Measurements from ENCODE around the gene TMEM123. TPM values are rescaled to one million over a fixed set of nuclear protein-coding genes. Genes with fewer than 3 reads are reported as not detected.

Gene TMEM123
- total and polyA plus RNA-seq, 2 of the 8 experiments (the other 6 are each of a cell fraction or from before 2014, with no cell fraction given): 75.5 to 80.1 TPM

GRCh38 chr11:102346748-102347461 lies 105.7 kb downstream of the TMEM123 start, which contains the start of gene BIRC2 (continued):
- peak; percentile 71 to 78 (median 75) for TF ChIP-seq CTCF (IDR thresholded peaks at IDR 0.05; ENCODE audit: control extremely low read depth in 1 of 3, insufficient read depth in 1 of 3, low read depth in 1 of 3, low read length in 3 of 3)
- TF ChIP-seq FOSL1 (IDR thresholded peaks at IDR 0.05; ENCODE audit: insufficient read depth, low read depth, low read length): no peak
- no peak; the same call in 1 of the 2 replicates for TF ChIP-seq TBP (IDR thresholded peaks at IDR 0.05; ENCODE audit: low read depth, low read length)
- TF ChIP-seq, protein P1, sequence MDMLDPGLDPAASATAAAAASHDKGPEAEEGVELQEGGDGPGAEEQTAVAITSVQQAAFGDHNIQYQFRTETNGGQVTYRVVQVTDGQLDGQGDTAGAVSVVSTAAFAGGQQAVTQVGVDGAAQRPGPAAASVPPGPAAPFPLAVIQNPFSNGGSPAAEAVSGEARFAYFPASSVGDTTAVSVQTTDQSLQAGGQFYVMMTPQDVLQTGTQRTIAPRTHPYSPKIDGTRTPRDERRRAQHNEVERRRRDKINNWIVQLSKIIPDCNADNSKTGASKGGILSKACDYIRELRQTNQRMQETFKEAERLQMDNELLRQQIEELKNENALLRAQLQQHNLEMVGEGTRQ (IDR thresholded peaks at IDR 0.05; ENCODE audit: low read length): peak; percentile 42; the same call in 1 of the 2 replicates
- no peak for TF ChIP-seq SUZ12 (IDR thresholded peaks at IDR 0.05; ENCODE audit: low read length)
- no peak for TF ChIP-seq CHD1 (IDR thresholded peaks at IDR 0.05; ENCODE audit: low read depth, low read length)
- TF ChIP-seq RBBP5 (IDR thresholded peaks at IDR 0.05; ENCODE audit: borderline replicate concordance, low read depth, low read length): no peak
- TF ChIP-seq CHD2 (IDR thresholded peaks at IDR 0.05; ENCODE audit: low read length): no peak; the same call in 1 of the 2 replicates
- TF ChIP-seq GABPA (IDR thresholded peaks at IDR 0.05; ENCODE audit: borderline replicate concordance, insufficient read depth, low read length): no peak
- peak; percentile 62; the same call in 1 of the 2 replicates for TF ChIP-seq JUN (IDR thresholded peaks at IDR 0.05; ENCODE audit: low read depth, low read length)
- TF ChIP-seq HDAC2 (IDR thresholded peaks at IDR 0.05; ENCODE audit: borderline replicate concordance in 1 of 2, low read depth in 2 of 2, low read length in 2 of 2): no peak
- TF ChIP-seq BCL11A (IDR thresholded peaks at IDR 0.05; ENCODE audit: low read depth in 2 of 2, low read length in 2 of 2): no peak
- no peak for TF ChIP-seq SP1 (IDR thresholded peaks at IDR 0.05; ENCODE audit: low read depth, low read length)
- no peak for TF ChIP-seq RNF2 (IDR thresholded peaks at IDR 0.05; ENCODE audit: borderline replicate concordance, low read depth, low read length, missing control alignments, poor library complexity, severe bottlenecking)
- TF ChIP-seq ZNF274 (IDR thresholded peaks at IDR 0.05; ENCODE audit: borderline replicate concordance, extremely low read depth, low read length): no peak
- peak; percentile 43; the same call in 1 of the 2 replicates for TF ChIP-seq MAX (IDR thresholded peaks at IDR 0.05)
- no peak for TF ChIP-seq SIX5 (IDR thresholded peaks at IDR 0.05; ENCODE audit: low read depth, low read length)
- TF ChIP-seq BRCA1 (IDR thresholded peaks at IDR 0.05; ENCODE audit: low read depth, low read length): no peak
- peak; percentile 96 for TF ChIP-seq ASH2L (IDR thresholded peaks at IDR 0.05; ENCODE audit: low read length)
- TF ChIP-seq YY1 (IDR thresholded peaks at IDR 0.05; ENCODE audit: low read depth, low read length): peak; percentile 41; the same call in 1 of the 2 replicates
